ENCODE results near the gene NDUFA6. TPM values are rescaled to one million over a fixed set of nuclear protein-coding genes. Genes with fewer than 3 reads are reported as not detected.

The NDUFA6 gene
- total RNA-seq, 1 donor from 2014 or later = 43.5 TPM

DNA sequence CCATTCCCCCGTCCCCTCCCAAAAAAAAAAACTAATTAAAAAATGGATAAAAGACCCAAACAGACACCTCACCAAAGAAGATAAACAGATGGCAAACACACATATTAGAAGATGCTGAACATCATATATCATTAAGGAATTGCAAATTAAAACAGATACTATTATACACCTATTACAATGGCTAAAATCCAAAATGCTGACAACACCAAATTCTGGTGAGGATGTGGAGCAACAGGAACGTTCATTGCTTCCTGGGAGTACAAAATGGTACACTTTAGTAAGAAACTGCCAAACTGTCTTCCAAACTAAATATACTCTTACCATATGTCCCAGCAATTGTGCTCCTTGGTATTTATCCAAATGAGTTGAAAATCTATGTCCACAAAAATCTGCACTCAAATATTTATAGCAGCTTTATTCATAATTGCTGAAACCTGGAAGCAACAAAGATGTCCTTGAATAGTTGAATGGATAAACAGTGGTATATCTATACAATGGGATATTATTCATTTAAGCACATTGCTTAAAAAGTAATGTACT is 39.9 kb downstream of the NDUFA6 start:
- intact Hi-C loops (cut with DNase I) = no loop called here
- DNase-seq (no peak), ATAC-seq (no peak)
- Histone ChIP-seq H3K9me3 (no peaks in the 10 kb centered on the region), H3K4me3 (no peak overlapping the region), H3K4me1 (no peaks in the 10 kb centered on the region), H3K36me3 (no peaks in the 10 kb centered on the region), H3K27ac (no peak overlapping the region), H3K27me3 (ENCODE audit: low read depth) (no peaks in the 10 kb centered on the region)
- TF ChIP-seq, protein P1, sequence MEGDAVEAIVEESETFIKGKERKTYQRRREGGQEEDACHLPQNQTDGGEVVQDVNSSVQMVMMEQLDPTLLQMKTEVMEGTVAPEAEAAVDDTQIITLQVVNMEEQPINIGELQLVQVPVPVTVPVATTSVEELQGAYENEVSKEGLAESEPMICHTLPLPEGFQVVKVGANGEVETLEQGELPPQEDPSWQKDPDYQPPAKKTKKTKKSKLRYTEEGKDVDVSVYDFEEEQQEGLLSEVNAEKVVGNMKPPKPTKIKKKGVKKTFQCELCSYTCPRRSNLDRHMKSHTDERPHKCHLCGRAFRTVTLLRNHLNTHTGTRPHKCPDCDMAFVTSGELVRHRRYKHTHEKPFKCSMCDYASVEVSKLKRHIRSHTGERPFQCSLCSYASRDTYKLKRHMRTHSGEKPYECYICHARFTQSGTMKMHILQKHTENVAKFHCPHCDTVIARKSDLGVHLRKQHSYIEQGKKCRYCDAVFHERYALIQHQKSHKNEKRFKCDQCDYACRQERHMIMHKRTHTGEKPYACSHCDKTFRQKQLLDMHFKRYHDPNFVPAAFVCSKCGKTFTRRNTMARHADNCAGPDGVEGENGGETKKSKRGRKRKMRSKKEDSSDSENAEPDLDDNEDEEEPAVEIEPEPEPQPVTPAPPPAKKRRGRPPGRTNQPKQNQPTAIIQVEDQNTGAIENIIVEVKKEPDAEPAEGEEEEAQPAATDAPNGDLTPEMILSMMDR (IDR thresholded peaks at IDR 0.05) = no peak

DNA sequence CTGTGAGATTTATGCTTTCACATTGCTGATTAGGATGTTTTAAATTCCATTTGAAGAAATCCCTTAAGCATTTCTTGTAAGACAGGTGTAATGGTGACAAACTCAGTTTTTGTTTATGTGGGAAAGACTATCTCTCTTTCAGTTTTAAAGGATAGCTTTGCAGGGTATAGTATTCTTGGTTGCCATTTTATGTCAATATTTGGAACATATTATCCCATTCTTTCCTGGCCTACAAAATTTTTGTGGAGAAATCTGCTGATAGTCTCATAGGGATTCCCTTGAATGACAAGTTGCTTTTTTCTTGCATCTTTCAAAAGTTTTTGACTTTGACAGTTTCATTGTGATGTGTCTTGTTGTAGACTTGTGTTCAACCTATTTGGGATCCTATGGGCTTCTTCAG is 48.8 kb downstream of the NDUFA6 start:
- no peak for ATAC-seq

DNA sequence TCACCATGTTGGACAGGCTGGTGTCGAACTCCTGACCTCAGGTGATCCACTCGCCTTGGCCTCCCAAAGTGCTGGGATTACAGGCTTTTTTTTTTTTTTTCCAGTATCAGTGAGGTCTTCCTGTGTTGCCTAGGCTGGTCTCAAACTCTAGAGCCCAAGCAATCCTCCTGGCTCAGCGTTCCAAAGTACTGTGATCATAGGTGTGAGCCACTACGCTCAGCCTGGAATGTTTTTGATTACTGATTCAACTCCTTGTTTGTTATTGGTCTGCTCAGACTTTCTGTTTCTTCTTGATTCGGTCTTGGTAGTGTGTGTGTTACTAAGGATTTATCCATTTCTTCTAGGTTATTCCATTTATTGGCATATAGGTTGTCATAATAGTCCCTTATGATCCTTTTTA is 51.3 kb downstream of the NDUFA6 start:
- ATAC-seq (no peak), DNase-seq (no peak)
- TF ChIP-seq, protein P1 (IDR thresholded peaks at IDR 0.05) = no peak
- Histone ChIP-seq H3K27me3 (ENCODE audit: low read depth) (no peaks in the 10 kb centered on the region), H3K4me1 (no peaks in the 10 kb centered on the region), H3K27ac (no peak overlapping the region), H3K9me3 (peaks cover 6% of the 10 kb centered on the region), H3K4me3 (no peak overlapping the region), H3K36me3 (no peaks in the 10 kb centered on the region)
- intact Hi-C loops (cut with DNase I) = no loop called here

More for the DNA sequence above, 48.8 kb downstream of the NDUFA6 start:
- Histone ChIP-seq H3K27me3 (ENCODE audit: low read depth) (no peaks in the 10 kb centered on the region), H3K36me3 (no peaks in the 10 kb centered on the region), H3K27ac (no peak overlapping the region), H3K9me3 (peaks cover 6% of the 10 kb centered on the region), H3K4me1 (no peaks in the 10 kb centered on the region), H3K4me3 (no peak overlapping the region)
- intact Hi-C loops (cut with DNase I) = no loop called here
- DNase-seq = no peak
- TF ChIP-seq, protein P1 (IDR thresholded peaks at IDR 0.05) = no peak

Other genes with a start within 250 kb of the NDUFA6 start
- gene SHISA8, start 175.7 kb downstream of the NDUFA6 start, total RNA-seq = not detected
- gene TNFRSF13C, start 164.0 kb downstream of the NDUFA6 start, total RNA-seq = 0.27 TPM
- gene CENPM, start 143.6 kb downstream of the NDUFA6 start, total RNA-seq = 2.3 TPM
- gene SEPTIN3, start 121.3 kb downstream of the NDUFA6 start, total RNA-seq = 2.5 TPM
- 1.9 TPM for gene WBP2NL, start 92.0 kb downstream of the NDUFA6 start, total RNA-seq
- 40.3 TPM for gene NAGA, start 20.0 kb downstream of the NDUFA6 start, total RNA-seq
- gene PHETA2, start 16.5 kb downstream of the NDUFA6 start, total RNA-seq = 12.8 TPM
- 119 TPM for gene SMDT1, start 11.1 kb downstream of the NDUFA6 start, total RNA-seq
- gene CYP2D6, start 40.0 kb upstream of the NDUFA6 start, total RNA-seq = 1.4 TPM
- gene TCF20, start 179.9 kb upstream of the NDUFA6 start, total RNA-seq = 38.8 TPM

Data from lower lobe of right lung (tissue), 2 donors.